BLaER1 (cell line): Measurements from ENCODE around the gene PLXNA4.
A peak's percentile ranks its signal among the peaks of the same experiment; 100 is the strongest.

Experiments
- H3K27ac ChIP-seq: shearing (Covaris generic); formaldehyde crosslinking; 2 replicates; pipeline ENCODE4 v1.8.1; 2022
- H3K27me3 ChIP-seq: shearing (Covaris generic); formaldehyde crosslinking; 2 replicates; pipeline ENCODE4 v1.8.1; 2022
- H3K36me3 ChIP-seq: shearing (Covaris generic); formaldehyde crosslinking; 2 replicates; pipeline ENCODE4 v1.8.1; 2022
- H3K4me1 ChIP-seq: shearing (Covaris generic); formaldehyde crosslinking; 2 replicates; pipeline ENCODE4 v1.8.1; 2022
- H3K4me2 ChIP-seq: shearing (Covaris generic); formaldehyde crosslinking; 2 replicates; pipeline ENCODE4 v1.8.1; 2022
- H3K4me3 ChIP-seq: shearing (Covaris generic); formaldehyde crosslinking; 2 replicates; pipeline ENCODE4 v1.8.1; 2022
- H3K9ac ChIP-seq: shearing (Covaris generic); formaldehyde crosslinking; 2 replicates; pipeline ENCODE4 v1.8.1; 2022
- H3K9me3 ChIP-seq: shearing (Covaris generic); formaldehyde crosslinking; 2 replicates; pipeline ENCODE4 v1.8.1; 2022
- H4K20me1 ChIP-seq: shearing (Covaris generic); formaldehyde crosslinking; 2 replicates; pipeline ENCODE4 v1.8.1; 2022
- Cebpa-rat ChIP-seq: shearing (Covaris generic); IDR thresholded peaks from 2 replicates; pipeline ENCODE4 v1.8.1; 2022

Gene PLXNA4

DNA sequence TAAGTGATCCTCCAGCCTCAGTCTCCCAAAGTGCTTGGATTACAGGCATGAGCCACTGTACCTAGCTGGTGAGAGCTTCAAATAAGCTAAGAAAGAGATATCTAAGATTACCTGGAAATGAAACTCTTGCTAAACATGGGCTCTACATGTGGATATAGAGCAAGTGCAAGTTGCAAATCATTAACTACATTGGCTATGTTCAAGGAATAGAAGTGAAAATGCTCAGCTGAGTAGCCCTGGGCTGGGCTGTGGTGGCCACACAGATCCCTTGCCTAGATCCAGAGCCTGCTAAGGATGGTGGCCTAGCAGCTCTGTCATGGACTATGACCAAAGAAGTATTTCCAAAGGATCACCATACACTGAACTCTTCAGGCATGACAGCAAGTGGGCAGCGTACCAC lies 209.3 kb downstream of the PLXNA4 start:
- H3K4me2 ChIP-seq = no peak overlapping the region
- TF ChIP-seq Cebpa-rat = no peak
- no peak overlapping the region for H3K4me3 ChIP-seq
- no peaks in the 10 kb centered on the region for H3K36me3 ChIP-seq
- no peaks in the 10 kb centered on the region for H3K9me3 ChIP-seq
- H3K4me1 ChIP-seq = peaks cover 13% of the 10 kb centered on the region
- no peaks in the 10 kb centered on the region for H4K20me1 ChIP-seq
- H3K27ac ChIP-seq = no peak overlapping the region
- no peaks in the 10 kb centered on the region for H3K27me3 ChIP-seq
- H3K9ac ChIP-seq = no peak overlapping the region

DNA sequence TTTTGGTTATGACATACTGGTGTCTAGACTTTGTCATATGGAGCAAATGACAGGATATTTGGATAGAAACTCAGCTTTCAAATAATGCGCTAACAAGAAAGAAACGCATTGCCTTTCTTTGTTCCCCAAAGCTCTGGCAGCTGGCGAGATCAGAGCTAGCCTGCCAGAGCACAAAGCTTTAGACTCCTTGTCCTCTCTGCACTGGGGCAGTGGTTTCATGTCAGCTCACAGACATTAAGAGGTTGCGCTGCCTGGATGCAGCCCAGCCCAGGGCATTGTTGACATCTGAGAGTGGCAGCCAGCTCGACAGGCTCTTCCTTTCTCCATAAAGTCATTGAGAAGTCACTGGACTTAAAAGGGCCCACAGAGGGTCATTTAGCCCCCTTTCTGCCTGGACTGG lies 212.0 kb downstream of the PLXNA4 start:
- H3K36me3 ChIP-seq = no peaks in the 10 kb centered on the region
- peaks cover 20% of the 10 kb centered on the region for H3K4me1 ChIP-seq
- no peaks in the 10 kb centered on the region for H4K20me1 ChIP-seq
- no peak overlapping the region for H3K27ac ChIP-seq
- no peak overlapping the region for H3K4me2 ChIP-seq
- H3K4me3 ChIP-seq = no peak overlapping the region
- H3K9ac ChIP-seq = no peak overlapping the region
- no peaks in the 10 kb centered on the region for H3K9me3 ChIP-seq
- no peak for TF ChIP-seq Cebpa-rat
- H3K27me3 ChIP-seq = no peaks in the 10 kb centered on the region

DNA sequence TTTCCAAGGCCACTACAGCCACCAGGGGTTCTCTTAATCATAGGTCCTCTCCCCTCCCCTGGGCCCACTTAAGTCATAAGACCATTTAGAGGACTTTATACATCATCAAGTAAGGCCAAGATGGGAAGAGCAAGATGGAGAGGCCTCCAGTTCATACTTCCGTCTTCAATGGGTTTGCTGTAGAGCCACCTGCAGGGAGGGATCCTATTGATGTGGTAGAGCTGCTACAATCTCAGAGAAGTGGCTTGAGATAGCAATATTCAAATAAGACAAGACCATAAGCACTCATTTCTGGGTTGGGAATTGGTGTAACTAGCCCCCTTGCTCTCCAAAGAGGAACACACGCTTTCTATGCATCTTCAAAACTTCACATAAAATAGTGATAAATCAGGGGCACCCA lies 214.2 kb downstream of the PLXNA4 start:
- Histone ChIP-seq H3K9ac (no peak overlapping the region), H3K4me1 (peaks cover 20% of the 10 kb centered on the region), H3K36me3 (no peaks in the 10 kb centered on the region), H3K27me3 (no peaks in the 10 kb centered on the region), H3K4me2 (peak overlapping the region; percentile 23), H3K4me3 (no peak overlapping the region), H3K9me3 (no peaks in the 10 kb centered on the region), H3K27ac (no peak overlapping the region), H4K20me1 (no peaks in the 10 kb centered on the region)
- no peak for TF ChIP-seq Cebpa-rat

DNA sequence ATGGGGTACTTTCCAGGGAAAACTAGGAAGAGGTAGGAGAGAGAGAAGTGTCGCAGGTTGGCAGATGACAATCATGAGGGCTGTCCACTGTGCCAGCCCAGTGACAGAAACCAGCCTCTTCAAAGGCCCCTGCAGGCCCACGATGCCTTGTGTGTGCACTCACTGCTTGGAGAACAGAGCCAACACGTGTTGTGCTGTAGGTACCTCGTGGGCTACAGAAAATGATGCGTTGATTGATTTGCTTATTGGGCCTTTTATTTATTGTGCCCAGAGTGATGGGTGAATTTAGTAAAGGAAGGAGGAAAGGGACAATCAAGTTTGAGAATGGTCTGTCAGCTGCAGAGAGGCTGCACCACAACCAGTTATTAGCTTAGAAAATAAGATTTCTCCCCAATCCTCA lies 215.1 kb downstream of the PLXNA4 start:
- Histone ChIP-seq H3K4me1 (peaks cover 20% of the 10 kb centered on the region), H3K9me3 (no peaks in the 10 kb centered on the region), H3K4me2 (peak overlapping the region; percentile 23; the same call in 1 of the 2 replicates), H3K36me3 (no peaks in the 10 kb centered on the region), H3K4me3 (no peak overlapping the region), H3K9ac (no peak overlapping the region), H3K27ac (no peak overlapping the region), H3K27me3 (no peaks in the 10 kb centered on the region), H4K20me1 (no peaks in the 10 kb centered on the region)
- no peak for TF ChIP-seq Cebpa-rat

DNA sequence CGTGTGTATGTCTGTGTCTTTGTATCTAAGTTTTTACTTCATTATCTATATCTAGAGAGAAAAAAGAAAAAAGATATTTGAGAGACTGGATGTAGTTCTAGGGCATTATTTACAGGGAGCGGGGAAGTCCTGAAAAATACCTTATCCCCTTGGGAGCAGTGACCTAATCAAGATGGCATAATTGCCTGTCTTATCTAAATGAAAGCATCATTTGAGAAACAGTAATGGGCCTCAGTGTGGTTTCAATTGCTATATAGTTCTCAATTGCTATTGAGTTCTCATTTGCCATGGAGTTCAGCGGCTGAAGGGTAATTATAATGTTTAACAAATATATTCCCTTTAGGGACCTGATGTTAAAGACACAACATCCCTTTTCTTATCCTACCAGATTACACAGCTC lies 216.5 kb downstream of the PLXNA4 start:
- Histone ChIP-seq H3K9me3 (no peaks in the 10 kb centered on the region), H3K4me1 (peaks cover 22% of the 10 kb centered on the region), H3K27me3 (no peaks in the 10 kb centered on the region), H4K20me1 (no peaks in the 10 kb centered on the region), H3K4me3 (no peak overlapping the region), H3K27ac (no peak overlapping the region), H3K4me2 (no peak overlapping the region), H3K9ac (no peak overlapping the region), H3K36me3 (no peaks in the 10 kb centered on the region)
- no peak for TF ChIP-seq Cebpa-rat

- Histone ChIP-seq H4K20me1 (no peaks in the 10 kb centered on the region), H3K9ac (no peak overlapping the region; the same call in 1 of the 2 replicates), H3K27me3 (no peaks in the 10 kb centered on the region), H3K4me1 (peaks cover 23% of the 10 kb centered on the region), H3K4me3 (no peak overlapping the region), H3K9me3 (no peaks in the 10 kb centered on the region), H3K36me3 (no peaks in the 10 kb centered on the region), H3K4me2 (peak overlapping the region; percentile 77), H3K27ac (no peak overlapping the region)
- TF ChIP-seq Cebpa-rat = no peak
These were observed 221.2 kb downstream of the PLXNA4 start for GRCh38 chr7:132355048-132355447.

- Histone ChIP-seq H3K27me3 (no peaks in the 10 kb centered on the region), H3K4me1 (peaks cover 23% of the 10 kb centered on the region), H3K9ac (no peak overlapping the region), H4K20me1 (no peaks in the 10 kb centered on the region), H3K27ac (no peak overlapping the region), H3K4me2 (peak overlapping the region; percentile 77), H3K4me3 (no peak overlapping the region), H3K9me3 (no peaks in the 10 kb centered on the region), H3K36me3 (no peaks in the 10 kb centered on the region)
- TF ChIP-seq Cebpa-rat = no peak
These were observed 221.7 kb downstream of the PLXNA4 start for GRCh38 chr7:132354527-132354926.

- Histone ChIP-seq H3K27me3 (no peaks in the 10 kb centered on the region), H3K4me2 (peak overlapping the region; percentile 77), H4K20me1 (no peaks in the 10 kb centered on the region), H3K4me1 (peaks cover 23% of the 10 kb centered on the region), H3K4me3 (no peak overlapping the region), H3K36me3 (no peaks in the 10 kb centered on the region), H3K9me3 (no peaks in the 10 kb centered on the region), H3K27ac (no peak overlapping the region), H3K9ac (no peak overlapping the region)
- no peak for TF ChIP-seq Cebpa-rat
These were observed 222.3 kb downstream of the PLXNA4 start for GRCh38 chr7:132353936-132354335.

GRCh38 chr7:132352800-132353199 lies 223.5 kb downstream of the PLXNA4 start:
- no peak overlapping the region for H3K27ac ChIP-seq
- no peak overlapping the region for H3K4me3 ChIP-seq
- H3K9me3 ChIP-seq = no peaks in the 10 kb centered on the region
- no peaks in the 10 kb centered on the region for H3K36me3 ChIP-seq
- H4K20me1 ChIP-seq = no peaks in the 10 kb centered on the region
- TF ChIP-seq Cebpa-rat = no peak
- peaks cover 23% of the 10 kb centered on the region for H3K4me1 ChIP-seq
- H3K27me3 ChIP-seq = no peaks in the 10 kb centered on the region
- no peak overlapping the region for H3K4me2 ChIP-seq
- no peak overlapping the region for H3K9ac ChIP-seq

GRCh38 chr7:132351954-132352499 lies 224.2 kb downstream of the PLXNA4 start:
- Histone ChIP-seq H4K20me1 (no peaks in the 10 kb centered on the region), H3K4me1 (peaks cover 23% of the 10 kb centered on the region), H3K4me3 (no peak overlapping the region), H3K27me3 (no peaks in the 10 kb centered on the region), H3K27ac (no peak overlapping the region), H3K9ac (no peak overlapping the region), H3K9me3 (no peaks in the 10 kb centered on the region), H3K4me2 (no peak overlapping the region), H3K36me3 (no peaks in the 10 kb centered on the region)
- TF ChIP-seq Cebpa-rat = no peak

- no peak overlapping the region for H3K4me3 ChIP-seq
- no peaks in the 10 kb centered on the region for H3K27me3 ChIP-seq
- H3K4me2 ChIP-seq = no peak overlapping the region
- H3K4me1 ChIP-seq = peaks cover 22% of the 10 kb centered on the region
- H4K20me1 ChIP-seq = no peaks in the 10 kb centered on the region
- no peaks in the 10 kb centered on the region for H3K9me3 ChIP-seq
- H3K36me3 ChIP-seq = no peaks in the 10 kb centered on the region
- no peak overlapping the region for H3K27ac ChIP-seq
- no peak for TF ChIP-seq Cebpa-rat
- no peak overlapping the region for H3K9ac ChIP-seq
These were observed 225.5 kb downstream of the PLXNA4 start for GRCh38 chr7:132350741-132351140.
